SHP77 (cell line): Measurements from ENCODE around the gene FUCA1.
"Not testable (repeated sequence)": the region's sequence is repeated elsewhere in the genome, so short reads cannot be mapped to it uniquely, and the experiment has no call there.

ENCODE experiments used
- DNase-seq, 2 experiments: peaks; one replicate each; lab custom pipeline; 2025; lab: John Stamatoyannopoulos, UW

Gene FUCA1

GRCh38 chr1:23838401-23838866 is 29.7 kb downstream of the FUCA1 start:
- peak; percentile 28 to 43 for DNase-seq

- no peak for DNase-seq
Measured at GRCh38 chr1:23837908-23838307, 30.2 kb downstream of the FUCA1 start.

DNA sequence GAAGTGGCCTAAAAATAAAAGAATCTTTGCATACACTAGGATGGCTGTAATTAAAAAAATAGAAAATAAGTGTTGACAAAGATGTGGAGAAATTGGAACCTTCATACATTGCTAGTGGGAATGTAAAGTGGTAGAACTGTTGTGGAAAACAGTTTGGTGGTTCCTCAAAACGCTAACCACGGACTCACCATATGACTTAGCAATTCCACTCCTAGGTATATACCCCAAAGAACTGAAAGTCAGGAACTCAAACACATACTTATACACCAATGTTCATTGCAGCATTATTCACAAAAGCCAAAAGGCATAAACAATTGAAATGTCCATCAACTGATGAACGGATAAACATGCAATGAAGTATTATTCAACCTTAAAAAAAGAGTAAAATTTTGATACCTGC is 32.1 kb downstream of the FUCA1 start:
- DNase-seq, result no peak

- DNase-seq, result not testable (repeated sequence)
Measured at GRCh38 chr1:23834156-23834555, 33.9 kb downstream of the FUCA1 start.

DNA sequence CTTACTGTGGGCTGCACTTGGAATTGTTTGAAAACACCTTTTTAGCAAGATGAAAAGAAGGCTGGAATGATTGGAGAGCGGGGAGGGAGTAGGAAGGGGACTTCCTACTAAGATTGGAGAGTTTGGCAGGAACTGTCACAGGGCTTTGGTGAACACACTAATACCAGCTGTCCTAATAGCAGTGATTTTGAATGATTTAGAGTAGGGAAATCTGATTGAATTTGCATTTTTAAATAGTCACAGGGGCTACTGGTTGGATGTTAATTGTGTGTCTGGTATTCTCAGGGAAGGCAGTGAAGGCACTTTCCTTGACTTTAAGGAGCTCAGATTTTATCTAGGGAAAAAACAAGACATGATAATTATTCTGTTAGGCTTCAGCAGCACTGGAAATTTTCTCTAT is 40.4 kb downstream of the FUCA1 start:
- DNase-seq, result no peak

GRCh38 chr1:23826590-23826989 is 41.5 kb downstream of the FUCA1 start:
- DNase-seq, result not testable (repeated sequence)

GRCh38 chr1:23825762-23826522 is 42.1 kb downstream of the FUCA1 start:
- DNase-seq, result no peak

- peak; percentile 80 to 90 for DNase-seq
Measured at GRCh38 chr1:23825076-23825761, 42.9 kb downstream of the FUCA1 start, which contains the start of gene HMGCL. TSS of gene HMGCL (minus strand) at chr1:23825429. CDS start at chr1:23825415, 14 bp downstream.

DNA sequence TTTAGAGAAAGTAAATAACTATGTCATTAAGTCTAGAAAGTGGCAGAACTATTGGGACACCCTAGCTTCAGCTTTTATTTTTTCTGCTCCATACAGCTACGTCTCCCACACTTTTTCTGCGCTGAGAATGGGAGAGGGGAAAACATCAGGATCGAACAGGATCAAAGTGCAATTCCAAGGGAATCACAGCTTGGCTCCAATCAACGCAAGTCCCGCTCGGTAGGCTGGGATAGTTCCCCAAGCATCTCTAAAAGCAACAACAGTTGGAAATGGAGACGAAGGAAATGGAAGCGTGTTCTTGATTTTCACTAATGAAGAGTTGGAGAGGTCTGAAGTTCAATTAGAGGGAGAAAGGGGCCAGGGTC is 43.4 kb downstream of the FUCA1 start:
- DNase-seq, result no peak

- no peak for DNase-seq
Measured at GRCh38 chr1:23823767-23824166, 44.3 kb downstream of the FUCA1 start.

DNA sequence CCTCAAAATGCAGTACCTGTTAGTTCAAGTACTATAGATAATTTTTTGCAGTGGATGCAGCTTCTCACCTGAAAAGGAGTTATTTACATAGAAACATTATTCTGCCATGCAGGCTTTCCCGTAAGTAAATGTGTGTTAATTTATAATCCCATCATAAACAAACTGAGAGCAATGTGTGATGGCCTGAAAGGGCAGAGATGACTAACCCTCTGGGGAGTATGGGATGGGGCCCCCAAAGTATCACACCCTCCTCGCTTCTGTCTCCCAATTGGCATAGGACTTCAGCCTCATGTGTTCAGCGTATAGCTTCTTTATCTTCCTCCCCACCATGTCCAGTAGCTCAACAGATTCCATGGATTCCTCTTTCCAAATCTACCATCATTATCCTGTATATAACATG is 50.5 kb downstream of the FUCA1 start:
- no peak for DNase-seq

DNA sequence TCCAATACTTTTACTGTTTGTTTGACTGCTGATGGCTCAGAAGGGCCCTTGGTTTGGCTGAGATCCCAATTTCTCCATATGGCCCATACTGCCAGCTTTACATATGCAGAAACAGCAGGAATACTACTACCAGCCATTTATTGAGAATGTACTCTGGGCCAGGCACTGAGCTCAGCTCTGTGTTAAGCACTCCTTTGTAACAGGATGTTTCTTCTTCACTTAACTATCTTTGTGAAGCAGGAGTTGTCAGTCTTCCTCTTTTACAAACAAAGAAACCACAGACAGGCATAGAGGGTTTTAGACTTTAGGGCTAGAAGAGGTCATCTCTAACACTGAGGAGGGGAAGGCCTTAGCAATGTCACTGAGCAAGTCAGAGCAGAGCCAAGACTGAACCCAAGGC is 51.2 kb downstream of the FUCA1 start:
- DNase-seq, result no peak

- DNase-seq, result no peak
Measured at GRCh38 chr1:23816361-23816760, 51.7 kb downstream of the FUCA1 start.

- DNase-seq, result no peak
Measured at GRCh38 chr1:23814016-23814415, 54.1 kb downstream of the FUCA1 start.

DNA sequence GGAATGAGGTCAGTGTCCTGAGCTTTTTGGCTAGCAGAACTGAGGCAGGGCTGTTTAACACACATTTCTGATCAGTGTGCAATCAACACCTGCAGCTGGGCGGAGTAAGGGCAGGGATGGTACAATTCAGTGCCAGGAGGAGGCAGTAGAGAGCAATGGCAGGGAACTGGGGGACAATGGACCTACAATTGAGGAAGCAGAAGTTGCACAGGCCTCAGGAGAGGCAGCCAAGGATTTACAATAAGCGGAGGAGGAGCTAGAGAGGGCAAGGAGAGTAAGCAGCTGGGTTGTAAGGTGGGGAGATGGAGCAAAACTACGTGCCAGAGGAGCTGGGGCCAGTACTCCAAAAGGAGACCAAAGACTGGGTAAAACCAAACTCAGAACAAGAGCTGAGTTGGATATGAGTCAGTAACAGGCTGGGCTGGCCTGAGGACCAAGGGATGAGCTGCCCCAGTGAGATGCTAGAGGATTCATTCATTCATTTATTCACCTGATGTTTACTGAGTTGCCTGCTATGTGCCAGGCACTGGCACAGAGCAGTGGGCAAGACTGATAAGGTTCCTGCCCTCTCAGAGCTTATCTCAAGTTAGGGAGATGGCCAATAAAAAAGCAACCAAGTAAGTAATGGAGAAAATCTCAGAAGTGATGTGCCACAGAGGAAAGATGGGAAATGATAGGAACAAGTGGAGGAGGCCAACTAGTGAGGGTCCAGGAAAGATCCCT is 57.1 kb downstream of the FUCA1 start:
- DNase-seq, result no peak

- peak; percentile 52 to 71 for DNase-seq
Measured at GRCh38 chr1:23809751-23810171, 58.3 kb downstream of the FUCA1 start.

- no peak for DNase-seq
Measured at GRCh38 chr1:23807453-23807852, 60.6 kb downstream of the FUCA1 start.

DNA sequence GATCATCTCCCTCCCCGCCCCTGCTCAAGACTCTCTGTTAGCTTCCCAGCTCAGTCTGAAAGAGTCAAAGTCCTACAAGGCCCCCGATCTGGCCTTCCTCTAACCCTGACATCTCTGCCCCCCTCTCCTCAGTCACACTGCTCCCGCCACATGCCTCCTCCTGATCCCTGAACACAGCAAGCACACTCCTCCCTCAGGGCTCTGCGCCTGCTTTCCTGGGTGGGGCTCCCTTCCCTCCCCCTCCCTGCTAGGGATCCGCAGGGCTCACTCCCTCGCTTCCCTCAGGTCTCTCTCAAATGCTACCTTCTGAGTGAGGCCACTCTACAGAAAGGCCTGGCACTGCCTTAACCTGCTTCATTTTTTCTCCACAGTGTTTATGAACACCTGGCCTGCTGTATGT is 61.8 kb downstream of the FUCA1 start:
- DNase-seq, result no peak

GRCh38 chr1:23805025-23805424 is 63.1 kb downstream of the FUCA1 start:
- no peak for DNase-seq

- no peak for DNase-seq
Measured at GRCh38 chr1:23804183-23804835, 63.8 kb downstream of the FUCA1 start.

GRCh38 chr1:23803674-23804073 is 64.4 kb downstream of the FUCA1 start:
- no peak for DNase-seq

- DNase-seq, result not testable (repeated sequence)
Measured at GRCh38 chr1:23802809-23803342, 65.2 kb downstream of the FUCA1 start.
